Measurements from ENCODE around the gene CMPK1. TPM values are rescaled to one million over a fixed set of nuclear protein-coding genes. Genes with fewer than 3 reads are reported as not detected.

The CMPK1 gene
- total and polyA plus RNA-seq, 10 of the 15 experiments (the other 5 are each of a cell fraction or from before 2014, with no cell fraction given), result 43.7 to 159 (median 85.6) TPM

- TF ChIP-seq, protein P1, sequence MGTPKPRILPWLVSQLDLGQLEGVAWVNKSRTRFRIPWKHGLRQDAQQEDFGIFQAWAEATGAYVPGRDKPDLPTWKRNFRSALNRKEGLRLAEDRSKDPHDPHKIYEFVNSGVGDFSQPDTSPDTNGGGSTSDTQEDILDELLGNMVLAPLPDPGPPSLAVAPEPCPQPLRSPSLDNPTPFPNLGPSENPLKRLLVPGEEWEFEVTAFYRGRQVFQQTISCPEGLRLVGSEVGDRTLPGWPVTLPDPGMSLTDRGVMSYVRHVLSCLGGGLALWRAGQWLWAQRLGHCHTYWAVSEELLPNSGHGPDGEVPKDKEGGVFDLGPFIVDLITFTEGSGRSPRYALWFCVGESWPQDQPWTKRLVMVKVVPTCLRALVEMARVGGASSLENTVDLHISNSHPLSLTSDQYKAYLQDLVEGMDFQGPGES (IDR thresholded peaks at IDR 0.05), result 0 out of 2 replicates have a peak, but pooled peaks have one; percentile 20
- TF ChIP-seq NBN (IDR thresholded peaks at IDR 0.05), result peak; percentile 62; the same call in 1 of the 2 replicates
- no peak for TF ChIP-seq SUZ12 (IDR thresholded peaks at IDR 0.05; ENCODE audit: unreplicated experiment)
- 0 out of 2 replicates have a peak, but pooled peaks have one; percentile 55 for TF ChIP-seq GATAD2B (conservative IDR thresholded peaks at IDR 0.05; ENCODE audit: low read depth)
- TF ChIP-seq SP1 (IDR thresholded peaks at IDR 0.05; ENCODE audit: low read depth, low read length), result no peak
- TF ChIP-seq, protein P2, sequence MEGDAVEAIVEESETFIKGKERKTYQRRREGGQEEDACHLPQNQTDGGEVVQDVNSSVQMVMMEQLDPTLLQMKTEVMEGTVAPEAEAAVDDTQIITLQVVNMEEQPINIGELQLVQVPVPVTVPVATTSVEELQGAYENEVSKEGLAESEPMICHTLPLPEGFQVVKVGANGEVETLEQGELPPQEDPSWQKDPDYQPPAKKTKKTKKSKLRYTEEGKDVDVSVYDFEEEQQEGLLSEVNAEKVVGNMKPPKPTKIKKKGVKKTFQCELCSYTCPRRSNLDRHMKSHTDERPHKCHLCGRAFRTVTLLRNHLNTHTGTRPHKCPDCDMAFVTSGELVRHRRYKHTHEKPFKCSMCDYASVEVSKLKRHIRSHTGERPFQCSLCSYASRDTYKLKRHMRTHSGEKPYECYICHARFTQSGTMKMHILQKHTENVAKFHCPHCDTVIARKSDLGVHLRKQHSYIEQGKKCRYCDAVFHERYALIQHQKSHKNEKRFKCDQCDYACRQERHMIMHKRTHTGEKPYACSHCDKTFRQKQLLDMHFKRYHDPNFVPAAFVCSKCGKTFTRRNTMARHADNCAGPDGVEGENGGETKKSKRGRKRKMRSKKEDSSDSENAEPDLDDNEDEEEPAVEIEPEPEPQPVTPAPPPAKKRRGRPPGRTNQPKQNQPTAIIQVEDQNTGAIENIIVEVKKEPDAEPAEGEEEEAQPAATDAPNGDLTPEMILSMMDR (IDR thresholded peaks at IDR 0.05 in 2 of 3, conservative IDR thresholded peaks at IDR 0.05 in 1 of 3; ENCODE audit: control insufficient read depth in 2 of 3, extremely low read depth in 1 of 3, insufficient read depth in 1 of 3, low read depth in 3 of 3, low read length in 3 of 3), result peak; percentile 6 to 42 (median 32); a peak in 4 of 6 replicates
- TF ChIP-seq, protein P3, sequence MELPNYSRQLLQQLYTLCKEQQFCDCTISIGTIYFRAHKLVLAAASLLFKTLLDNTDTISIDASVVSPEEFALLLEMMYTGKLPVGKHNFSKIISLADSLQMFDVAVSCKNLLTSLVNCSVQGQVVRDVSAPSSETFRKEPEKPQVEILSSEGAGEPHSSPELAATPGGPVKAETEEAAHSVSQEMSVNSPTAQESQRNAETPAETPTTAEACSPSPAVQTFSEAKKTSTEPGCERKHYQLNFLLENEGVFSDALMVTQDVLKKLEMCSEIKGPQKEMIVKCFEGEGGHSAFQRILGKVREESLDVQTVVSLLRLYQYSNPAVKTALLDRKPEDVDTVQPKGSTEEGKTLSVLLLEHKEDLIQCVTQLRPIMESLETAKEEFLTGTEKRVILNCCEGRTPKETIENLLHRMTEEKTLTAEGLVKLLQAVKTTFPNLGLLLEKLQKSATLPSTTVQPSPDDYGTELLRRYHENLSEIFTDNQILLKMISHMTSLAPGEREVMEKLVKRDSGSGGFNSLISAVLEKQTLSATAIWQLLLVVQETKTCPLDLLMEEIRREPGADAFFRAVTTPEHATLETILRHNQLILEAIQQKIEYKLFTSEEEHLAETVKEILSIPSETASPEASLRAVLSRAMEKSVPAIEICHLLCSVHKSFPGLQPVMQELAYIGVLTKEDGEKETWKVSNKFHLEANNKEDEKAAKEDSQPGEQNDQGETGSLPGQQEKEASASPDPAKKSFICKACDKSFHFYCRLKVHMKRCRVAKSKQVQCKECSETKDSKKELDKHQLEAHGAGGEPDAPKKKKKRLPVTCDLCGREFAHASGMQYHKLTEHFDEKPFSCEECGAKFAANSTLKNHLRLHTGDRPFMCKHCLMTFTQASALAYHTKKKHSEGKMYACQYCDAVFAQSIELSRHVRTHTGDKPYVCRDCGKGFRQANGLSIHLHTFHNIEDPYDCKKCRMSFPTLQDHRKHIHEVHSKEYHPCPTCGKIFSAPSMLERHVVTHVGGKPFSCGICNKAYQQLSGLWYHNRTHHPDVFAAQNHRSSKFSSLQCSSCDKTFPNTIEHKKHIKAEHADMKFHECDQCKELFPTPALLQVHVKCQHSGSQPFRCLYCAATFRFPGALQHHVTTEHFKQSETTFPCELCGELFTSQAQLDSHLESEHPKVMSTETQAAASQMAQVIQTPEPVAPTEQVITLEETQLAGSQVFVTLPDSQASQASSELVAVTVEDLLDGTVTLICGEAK (IDR thresholded peaks at IDR 0.05; ENCODE audit: borderline replicate concordance), result no peak
- peak; percentile 16; the same call in 1 of the 2 replicates for TF ChIP-seq RUNX3 (IDR thresholded peaks at IDR 0.05; ENCODE audit: low read length)
- TF ChIP-seq HDAC6 (IDR thresholded peaks at IDR 0.05; ENCODE audit: unreplicated experiment), result no peak
Measured at GRCh38 chr1:47333922-47334764, 553 bp downstream of the CMPK1 start (continued).
